GM23338 (cell line): Measurements from ENCODE around the gene SLK.

Source experiments
- CTCF ChIP-seq, 2 experiments: fragments of 200-600 bp in 1 of 2; sonication (generic) in 1 of 2; conservative IDR thresholded peaks; 2 replicates each; pipeline versions ENCODE4 v1.5.1 to v1.6.1; 2016 to 2017; ENCODE audit warnings: antibody characterized with exemption in 2 of 2, low read depth in 2 of 2, mild to moderate bottlenecking in 2 of 2, moderate library complexity in 1 of 2
- POLR2AphosphoS5 ChIP-seq: IDR thresholded peaks from 2 replicates; pipeline ENCODE4 v1.6.1; 2016; ENCODE audit warnings: antibody characterized with exemption, low read depth
- STAT1 ChIP-seq: IDR thresholded peaks from one replicate; pipeline ENCODE4 v1.6.1; 2016; ENCODE audit warnings: antibody characterized with exemption; ENCODE audit not compliant: unreplicated experiment

- TF ChIP-seq CTCF (conservative IDR thresholded peaks at IDR 0.05; ENCODE audit: low read depth in 2 of 2): no peak
- TF ChIP-seq POLR2AphosphoS5: no peak
- TF ChIP-seq STAT1: no peak
Measured at GRCh38 chr10:103960103-103960502, 6.8 kb upstream of the SLK start.
